T-helper 9 cell (primary cell): ENCODE data around the gene HDAC10.

Experiments
- DNase-seq: peaks from one replicate; pipeline ENCODE4 v3.0.0-alpha.2; 2020

HDAC10 gene

DNA sequence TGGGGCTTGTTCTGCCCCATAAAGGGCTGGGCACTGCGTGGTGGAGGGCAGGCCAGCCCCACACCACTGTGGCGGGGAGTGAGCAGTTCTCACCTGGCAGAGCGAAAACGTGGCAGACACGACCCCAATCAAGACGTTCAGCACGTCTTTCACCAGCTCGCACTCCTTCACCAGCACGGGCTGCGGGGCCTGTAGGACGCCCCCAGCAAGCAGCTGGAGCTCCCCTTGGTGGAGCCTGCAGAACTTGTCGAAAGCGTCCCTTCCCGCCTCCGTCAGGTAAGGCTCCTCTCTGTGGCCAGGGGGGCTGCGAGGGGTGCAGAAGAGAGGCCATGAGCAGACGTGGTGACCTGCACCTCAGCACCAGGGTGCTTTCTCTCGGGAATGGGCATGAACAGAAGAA is 17.8 kb downstream of the HDAC10 start:
- DNase-seq, result no peak

DNA sequence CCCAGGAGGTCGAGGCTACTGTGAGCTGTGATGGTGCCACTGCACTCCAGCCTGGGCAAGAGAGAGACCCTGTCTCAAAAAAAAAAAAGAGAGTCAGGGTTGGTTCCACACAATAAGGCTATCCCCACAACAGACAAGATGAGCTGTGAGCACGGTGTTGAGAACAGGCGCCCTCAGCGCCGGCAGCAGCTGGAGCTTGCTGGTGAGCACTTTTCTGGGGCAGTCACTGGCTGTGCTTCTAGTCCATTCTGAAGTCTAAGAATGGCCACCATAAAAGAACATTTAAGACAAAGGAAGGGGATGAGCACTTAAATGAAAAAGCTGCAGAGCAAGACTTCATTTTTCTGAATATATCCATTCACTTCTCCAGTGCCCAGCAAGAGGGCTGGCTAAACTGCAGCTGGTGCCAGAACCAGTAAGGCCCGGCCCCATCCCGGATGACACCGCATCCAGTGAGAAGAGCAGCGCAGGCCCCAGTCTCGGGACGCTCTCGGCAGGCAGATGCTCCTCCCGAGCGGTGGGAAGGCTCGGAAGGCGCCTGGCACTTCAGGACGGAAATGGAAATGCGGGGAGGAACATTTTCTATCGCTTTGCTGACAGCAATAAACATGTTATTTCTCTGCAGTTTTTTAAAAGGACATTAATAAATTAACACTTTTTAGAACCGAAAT is 18.4 kb downstream of the HDAC10 start:
- no peak for DNase-seq

- no peak for DNase-seq
Measured at GRCh38 chr22:50229370-50229769, 21.7 kb downstream of the HDAC10 start.

GRCh38 chr22:50228366-50228765 is 22.7 kb downstream of the HDAC10 start:
- no peak for DNase-seq

DNA sequence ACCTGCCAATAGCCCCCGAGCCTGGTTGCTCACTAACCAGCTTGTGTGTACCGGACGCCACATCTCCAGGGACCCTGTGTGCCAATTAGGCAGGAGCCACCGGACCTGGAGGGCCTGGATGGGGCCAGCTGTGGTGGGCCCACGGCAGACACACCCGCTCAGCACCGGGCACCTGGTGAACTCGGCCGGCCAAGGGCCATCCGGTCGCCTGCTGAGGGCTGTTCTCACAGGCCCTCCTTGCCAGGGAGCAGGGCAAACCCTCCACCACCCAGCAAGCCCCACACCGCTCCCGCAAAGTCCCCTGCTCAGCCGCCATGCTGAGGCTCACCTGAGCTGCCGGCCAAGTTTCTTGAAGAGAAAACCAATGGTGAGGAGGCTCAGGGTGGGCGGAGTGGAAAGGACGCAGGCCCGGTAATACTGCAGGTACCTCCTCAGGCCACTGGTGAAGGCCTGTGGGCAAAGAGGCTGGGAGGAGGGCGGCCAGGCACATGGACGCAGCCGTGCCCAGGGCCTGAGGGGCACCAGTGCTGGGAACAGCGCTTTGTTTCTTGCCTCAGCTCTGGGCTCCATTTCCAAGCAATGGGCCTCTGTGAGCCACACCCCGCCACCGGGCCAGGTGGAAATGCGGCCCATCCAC is 23.4 kb downstream of the HDAC10 start:
- no peak for DNase-seq

- DNase-seq, result no peak
Measured at GRCh38 chr22:50226875-50227165, 24.2 kb downstream of the HDAC10 start.

- no peak for DNase-seq
Measured at GRCh38 chr22:50226063-50226874, 24.8 kb downstream of the HDAC10 start.

GRCh38 chr22:50225200-50225969 is 25.7 kb downstream of the HDAC10 start:
- no peak for DNase-seq

- DNase-seq, result no peak
Measured at GRCh38 chr22:50224071-50224470, 27.0 kb downstream of the HDAC10 start.

DNA sequence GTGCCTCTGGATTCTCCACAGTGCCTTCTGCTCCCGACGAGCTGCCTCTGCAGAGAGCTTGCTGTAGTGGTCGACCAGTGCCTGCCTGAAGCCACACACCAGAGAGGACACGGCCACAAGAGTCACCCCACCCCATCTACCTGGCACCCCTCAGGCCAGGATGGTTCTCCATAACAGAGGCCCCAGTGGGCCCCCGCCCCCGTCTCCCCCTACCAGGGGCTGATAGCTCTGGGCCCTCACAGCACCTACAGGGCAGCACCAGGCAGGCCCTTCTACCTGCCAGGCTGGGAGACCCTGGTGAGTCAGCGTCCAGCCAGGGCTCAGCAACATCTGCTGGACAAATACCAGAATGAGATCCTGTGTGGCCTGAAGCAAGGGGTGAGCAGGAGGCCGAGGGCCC is 28.6 kb downstream of the HDAC10 start:
- no peak for DNase-seq

- DNase-seq, result no peak
Measured at GRCh38 chr22:50221410-50222300, 29.4 kb downstream of the HDAC10 start.

GRCh38 chr22:50220603-50221409 is 30.3 kb downstream of the HDAC10 start:
- no peak for DNase-seq

GRCh38 chr22:50219800-50220602 is 31.1 kb downstream of the HDAC10 start:
- no peak for DNase-seq

DNA sequence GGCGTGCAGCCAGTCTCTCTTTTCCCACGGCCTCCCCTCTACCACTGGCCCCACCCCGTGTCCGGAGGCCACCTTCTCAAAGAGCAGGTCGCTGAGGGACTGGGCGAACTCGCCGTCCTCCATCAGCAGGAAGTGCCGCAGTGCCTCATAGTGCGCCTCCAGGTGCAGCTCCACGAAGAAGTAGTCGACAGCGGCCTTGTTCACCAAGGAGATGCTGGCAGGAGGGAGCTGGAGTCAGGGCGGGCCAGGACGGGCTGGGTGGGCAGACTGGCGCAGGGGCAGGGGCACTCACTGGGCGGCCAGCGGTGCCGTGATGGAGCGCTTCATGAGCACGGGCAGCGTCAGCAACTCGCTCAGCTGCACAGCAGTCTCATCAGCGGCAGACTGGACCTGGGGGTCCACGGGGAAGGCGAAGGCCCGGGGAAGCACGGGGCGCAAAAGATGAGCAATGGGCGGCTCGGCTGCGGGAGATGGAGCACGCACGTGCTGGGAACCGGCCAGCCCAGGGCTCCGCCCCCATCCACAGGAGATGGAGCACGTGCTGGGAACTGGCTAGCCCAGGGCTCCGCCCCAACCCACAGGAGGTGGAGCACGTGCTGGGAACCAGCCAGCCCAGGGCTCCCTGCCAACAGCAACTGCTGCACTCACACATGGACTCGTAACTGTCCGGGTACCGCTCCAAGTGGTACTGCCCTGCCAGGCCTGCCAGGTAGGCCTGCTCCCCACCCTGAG is 31.9 kb downstream of the HDAC10 start:
- DNase-seq, result no peak

- DNase-seq, result no peak
Measured at GRCh38 chr22:50218153-50218995, 32.7 kb downstream of the HDAC10 start.

GRCh38 chr22:50217543-50218152 is 33.4 kb downstream of the HDAC10 start:
- DNase-seq, result no peak

GRCh38 chr22:50216684-50217520 is 34.2 kb downstream of the HDAC10 start:
- no peak for DNase-seq
